Measurements from ENCODE around the gene DGKE. TPM values are rescaled to one million over a fixed set of nuclear protein-coding genes. Genes with fewer than 3 reads are reported as not detected.
A peak's percentile ranks its signal among the peaks of the same experiment; 100 is the strongest.

DGKE gene
- total and polyA plus RNA-seq, 2 of the 8 experiments (the other 6 are each of a cell fraction or from before 2014, with no cell fraction given): 1.7 to 7.4 TPM

GRCh38 chr17:56833057-56833808, 718 bp upstream of the DGKE start (continued):
- TF ChIP-seq HDAC2 (IDR thresholded peaks at IDR 0.05; ENCODE audit: borderline replicate concordance in 1 of 2, low read depth in 2 of 2, low read length in 2 of 2) (peak in 1 of 2 experiments; percentile 20; a peak in 1 of 4 replicates), POLR2AphosphoS5 (IDR thresholded peaks at IDR 0.05; ENCODE audit: low read depth, low read length) (0 out of 2 replicates have a peak, but pooled peaks have one; percentile 0), EP300 (IDR thresholded peaks at IDR 0.05; ENCODE audit: borderline replicate concordance in 1 of 2, low read depth in 2 of 2, low read length in 2 of 2) (peak in 1 of 2 experiments; percentile 20; a peak in 1 of 3 replicates), FOSL1 (IDR thresholded peaks at IDR 0.05; ENCODE audit: insufficient read depth, low read depth, low read length) (no peak), YY1 (IDR thresholded peaks at IDR 0.05; ENCODE audit: low read depth, low read length) (no peak), BRCA1 (IDR thresholded peaks at IDR 0.05; ENCODE audit: low read depth, low read length) (no peak), BACH1 (IDR thresholded peaks at IDR 0.05; ENCODE audit: low read length) (no peak), RNF2 (IDR thresholded peaks at IDR 0.05; ENCODE audit: borderline replicate concordance, low read depth, low read length, missing control alignments, poor library complexity, severe bottlenecking) (no peak), JUN (IDR thresholded peaks at IDR 0.05; ENCODE audit: low read depth, low read length) (no peak), SIN3A (conservative IDR thresholded peaks at IDR 0.05 in 1 of 2, IDR thresholded peaks at IDR 0.05 in 1 of 2; ENCODE audit: low read depth in 1 of 2, low read length in 2 of 2) (peak in 1 of 2 experiments; percentile 11; a peak in 1 of 4 replicates), SUZ12 (IDR thresholded peaks at IDR 0.05; ENCODE audit: low read length) (no peak), CEBPB (IDR thresholded peaks at IDR 0.05; ENCODE audit: low read depth, low read length) (no peak), CREB1 (IDR thresholded peaks at IDR 0.05) (no peak), ASH2L (IDR thresholded peaks at IDR 0.05; ENCODE audit: low read length) (peak; percentile 80), RAD21 (IDR thresholded peaks at IDR 0.05 in 1 of 2, conservative IDR thresholded peaks at IDR 0.05 in 1 of 2; ENCODE audit: low read depth in 2 of 2, low read length in 2 of 2) (no peak), RXRA (IDR thresholded peaks at IDR 0.05; ENCODE audit: insufficient read depth, low read depth, low read length) (no peak), CHD2 (IDR thresholded peaks at IDR 0.05; ENCODE audit: low read length) (no peak), SAP30 (IDR thresholded peaks at IDR 0.05; ENCODE audit: insufficient read depth, insufficient replicate concordance, low read length) (no peak), KDM1A (IDR thresholded peaks at IDR 0.05; ENCODE audit: borderline replicate concordance, low read length) (no peak), KDM4A (IDR thresholded peaks at IDR 0.05; ENCODE audit: low read depth, low read length, severe bottlenecking) (peak; percentile 80), GABPA (IDR thresholded peaks at IDR 0.05; ENCODE audit: borderline replicate concordance, insufficient read depth, low read length) (no peak)
